Upper lobe of left lung (tissue), 6 donors: ENCODE measurements around the gene LRG1. TPM values are rescaled to one million over a fixed set of nuclear protein-coding genes. Genes with fewer than 3 reads are reported as not detected.

Experiments used
- ATAC-seq, 2 donors: fragments of 200-7000 bp; cut with Tn5 transposase; one replicate each; pipeline ENCODE4 v1.9.1; 2022; ENCODE audit warnings: mild to moderate bottlenecking in 2 of 2, moderate library complexity in 2 of 2; ENCODE audit not compliant: low FRiP score in 2 of 2
- DNase-seq, 2 donors: peaks; one replicate each; pipeline ENCODE4 v3.0.0-alpha.2; 2019 to 2020
- H3K27ac ChIP-seq, 4 donors: fragments of 200-600 bp; sonication (generic); one replicate each; pipeline ENCODE4 v1.5.1; 2016 to 2019
- H3K27me3 ChIP-seq, 4 donors: fragments of 200-600 bp; sonication (generic); one replicate each; pipeline ENCODE4 v1.5.1; 2017 to 2019
- H3K36me3 ChIP-seq, 4 donors: fragments of 200-600 bp; sonication (generic); one replicate each; pipeline ENCODE4 v1.5.1; 2016 to 2019
- H3K4me1 ChIP-seq, 4 donors: fragments of 200-600 bp; sonication (generic); one replicate each; pipeline ENCODE4 v1.5.1; 2018 to 2019
- H3K4me3 ChIP-seq, 4 donors: fragments of 200-600 bp; sonication (generic); one replicate each; pipeline ENCODE4 v1.5.1; 2017 to 2019; ENCODE audit warnings: mild to moderate bottlenecking in 2 of 4, moderate library complexity in 1 of 4
- H3K9me3 ChIP-seq, 4 donors: fragments of 200-600 bp; sonication (generic); one replicate each; pipeline ENCODE4 v1.5.1; 2018 to 2019
- CTCF ChIP-seq, 6 experiments: fragments of 450-650 bp in 4 of 6; fragments of 200-600 bp in 2 of 6; sonication (generic) in 2 of 6; IDR thresholded peaks; one replicate each; pipeline ENCODE4 v1.5.1; 2016 to 2019; ENCODE audit warnings: antibody characterized with exemption in 6 of 6
- EP300 ChIP-seq, 4 donors: sonication (generic); formaldehyde crosslinking; IDR thresholded peaks; one replicate each; pipeline ENCODE4 v1.5.1; 2017; ENCODE audit warnings: antibody characterized with exemption in 4 of 4, control low read depth in 2 of 4
- POLR2A ChIP-seq, 4 donors: fragments of 450-650 bp; IDR thresholded peaks; one replicate each; pipeline ENCODE4 v1.5.1; 2016 to 2017; ENCODE audit warnings: antibody characterized with exemption in 4 of 4, mild to moderate bottlenecking in 2 of 4
- POLR2AphosphoS5 ChIP-seq, 2 donors: sonication (generic); formaldehyde crosslinking; IDR thresholded peaks; one replicate each; pipeline ENCODE4 v1.5.1; 2017; ENCODE audit warnings: antibody characterized with exemption in 2 of 2
- WGBS, 2 donors: methylation state at CpG; one replicate each; pipeline ENCODE4 v1.1.5; 2017 to 2018; 5-methylcytosine and 5-hydroxymethylcytosine counted together
- total RNA-seq, 6 donors: library from RNA; depleted of rRNA in 4 of 6; stranded (reverse); fragments of >200 nt in 4 of 6; gene quantifications; one replicate each; pipeline versions ENCODE4 v1.1.0 to v1.2.1, GENCODE V29; 2016 to 2021
- donor health status: DM: no; HTN: no; CAD: no; lungs with moderate emphysema.
- donor health status: DM: no; HTN: yes; CAD: no; lungs with severe emphysema.

The LRG1 gene
- total RNA-seq, 6 donors from 2014 or later, result 7.3 to 19.9 (median 12.2) TPM

GRCh38 chr19:4522291-4523002 lies 17.4 kb downstream of the LRG1 start:
- DNase-seq (no peak), ATAC-seq (no peak)
- TF ChIP-seq POLR2AphosphoS5 (IDR thresholded peaks at IDR 0.05), result no peak
- Histone ChIP-seq H3K27me3 (no peaks in the 10 kb centered on the region), H3K4me1 (no peaks in the 10 kb centered on the region), H3K27ac (no peak overlapping the region), H3K36me3 (no peaks in the 10 kb centered on the region), H3K9me3 (no peaks in the 10 kb centered on the region), H3K4me3 (no peak overlapping the region)
- WGBS, 2 donors, result 91 to 94% methylated on average over 14 to 15 of the region's 15 CpGs

- Histone ChIP-seq H3K4me1 (no peaks in the 10 kb centered on the region), H3K4me3 (no peak overlapping the region), H3K9me3 (no peaks in the 10 kb centered on the region), H3K36me3 (no peaks in the 10 kb centered on the region), H3K27ac (no peak overlapping the region), H3K27me3 (no peaks in the 10 kb centered on the region)
- no peak for TF ChIP-seq POLR2AphosphoS5 (IDR thresholded peaks at IDR 0.05)
- no peak for TF ChIP-seq POLR2A (IDR thresholded peaks at IDR 0.05)
- no peak for TF ChIP-seq CTCF (IDR thresholded peaks at IDR 0.05)
- no peak for TF ChIP-seq EP300 (IDR thresholded peaks at IDR 0.05)
- ATAC-seq (no peak), DNase-seq (no peak)
- WGBS, 2 donors, result 75 to 88% methylated on average over 5 of the region's 5 CpGs
Measured at GRCh38 chr19:4521888-4522242, 18.0 kb downstream of the LRG1 start.

- H3K4me1 ChIP-seq, result no peaks in the 10 kb centered on the region
- no peak overlapping the region for H3K27ac ChIP-seq
- 78% methylated on average over 11 of the region's 11 CpGs for WGBS, 2 donors
- no peaks in the 10 kb centered on the region for H3K27me3 ChIP-seq
- no peak for ATAC-seq
- no peaks in the 10 kb centered on the region for H3K9me3 ChIP-seq
- H3K4me3 ChIP-seq, result no peak overlapping the region
- DNase-seq, result no peak
- TF ChIP-seq CTCF (IDR thresholded peaks at IDR 0.05) (no peak), EP300 (IDR thresholded peaks at IDR 0.05) (no peak), POLR2AphosphoS5 (IDR thresholded peaks at IDR 0.05) (no peak), POLR2A (IDR thresholded peaks at IDR 0.05) (no peak)
- H3K36me3 ChIP-seq, result no peaks in the 10 kb centered on the region
Measured at GRCh38 chr19:4521170-4521887, 18.5 kb downstream of the LRG1 start.

- no peak overlapping the region for H3K4me3 ChIP-seq
- no peaks in the 10 kb centered on the region for H3K36me3 ChIP-seq
- TF ChIP-seq POLR2A (IDR thresholded peaks at IDR 0.05) (no peak), CTCF (IDR thresholded peaks at IDR 0.05) (no peak), EP300 (IDR thresholded peaks at IDR 0.05) (no peak), POLR2AphosphoS5 (IDR thresholded peaks at IDR 0.05) (no peak)
- DNase-seq, result no peak
- ATAC-seq, result no peak
- H3K4me1 ChIP-seq, result no peaks in the 10 kb centered on the region
- H3K9me3 ChIP-seq, result no peaks in the 10 kb centered on the region
- 71 to 74% methylated on average over 7 to 9 of the region's 9 CpGs for WGBS, 2 donors
- no peak overlapping the region for H3K27ac ChIP-seq
- no peaks in the 10 kb centered on the region for H3K27me3 ChIP-seq
Measured at GRCh38 chr19:4519521-4520277, 20.1 kb downstream of the LRG1 start.

GRCh38 chr19:4519172-4519496 lies 20.7 kb downstream of the LRG1 start:
- Histone ChIP-seq H3K36me3 (no peaks in the 10 kb centered on the region), H3K27me3 (no peaks in the 10 kb centered on the region), H3K4me3 (no peak overlapping the region), H3K9me3 (no peaks in the 10 kb centered on the region), H3K27ac (no peak overlapping the region), H3K4me1 (no peaks in the 10 kb centered on the region)
- ATAC-seq (no peak), DNase-seq (no peak)
- TF ChIP-seq POLR2A (IDR thresholded peaks at IDR 0.05) (no peak), POLR2AphosphoS5 (IDR thresholded peaks at IDR 0.05) (no peak), EP300 (IDR thresholded peaks at IDR 0.05) (no peak), CTCF (IDR thresholded peaks at IDR 0.05) (no peak)
- WGBS, 2 donors, result 94 to 100% methylated on average over 3 to 6 of the region's 6 CpGs
